ENCODE data around the gene MLN. TPM values are rescaled to one million over a fixed set of nuclear protein-coding genes. Genes with fewer than 3 reads are reported as not detected.

MLN gene, protein sequence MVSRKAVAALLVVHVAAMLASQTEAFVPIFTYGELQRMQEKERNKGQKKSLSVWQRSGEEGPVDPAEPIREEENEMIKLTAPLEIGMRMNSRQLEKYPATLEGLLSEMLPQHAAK
- not detected in 2 replicates for polyA plus RNA-seq (2011; rRNA removed)
- not detected in 2 replicates for polyA plus RNA-seq (2012; cell fraction: cytosol; rRNA removed)
- polyA plus RNA-seq (2012; cell fraction: nucleus; rRNA removed): not detected in 2 replicates
- not detected in 3 replicates for polyA plus RNA-seq (2017; fragmentation: RNase III; extraction: RNeasy Plus Mini Kit Qiagen cat#74134 plus additional on column Dnase treatment)
- not detected in 2 replicates for polyA minus RNA-seq (2011; rRNA and poly(A)+ RNA removed)

DNA sequence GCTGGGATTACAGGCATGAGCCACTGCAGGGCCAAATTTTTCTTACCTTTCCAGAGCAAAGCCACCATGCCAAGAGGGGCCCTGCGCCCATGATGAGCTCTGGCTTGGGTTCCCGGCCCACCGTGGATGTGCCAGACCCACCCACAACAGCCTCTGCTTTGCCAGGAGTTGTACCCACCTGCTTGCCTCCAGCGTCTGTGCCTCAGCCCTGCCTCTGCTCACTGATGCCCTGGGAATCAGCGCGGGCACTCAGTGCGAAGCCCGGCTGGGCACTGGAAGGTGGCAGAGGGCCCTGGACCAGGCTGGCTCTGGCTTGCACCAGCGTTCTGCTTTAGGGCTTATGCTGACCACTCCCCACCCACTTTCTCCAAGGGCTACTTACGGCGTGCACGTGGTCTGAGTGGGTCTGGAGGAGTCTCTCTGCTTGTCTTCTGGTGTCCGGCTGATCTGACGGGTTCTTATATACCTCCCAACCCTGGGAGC lies at the start of gene MLN:
TSS of gene MLN (minus strand) at position 433 of the 483 bp plus-strand sequence. CDS start 2,840 bp downstream, outside the sequence.
- Histone ChIP-seq H3K4me1 (no peaks in the 10 kb centered on the region), H3K9me3 (no peaks in the 10 kb centered on the region), H3K4me2 (no peak within 1 kb of the TSS), H3K4me3 (no peak within 1 kb of the TSS), H3K27ac (no peak within 1 kb of the TSS)
- ATAC-seq (no peak), DNase-seq (ENCODE audit: low read depth in 1 of 2, low spot score in 1 of 2) (no peak), FAIRE-seq (no peak)
- POLR2A ChIA-PET: no interaction called here
- CTCF ChIA-PET: no interaction called here
- TF ChIP-seq TP53 (CRISPR knock-in tag; IDR thresholded peaks at IDR 0.05): no peak
- no peak for TF ChIP-seq JUNB (IDR thresholded peaks at IDR 0.05)
- no peak for TF ChIP-seq ZFP36 (IDR thresholded peaks at IDR 0.05; ENCODE audit: borderline replicate concordance, partially characterized antibody)
- TF ChIP-seq HOXA7 (CRISPR knock-in tag; IDR thresholded peaks at IDR 0.05): no peak
- no peak for TF ChIP-seq KDM5A (IDR thresholded peaks at IDR 0.05)
- no peak for TF ChIP-seq ESRRA (IDR thresholded peaks at IDR 0.05; ENCODE audit: borderline replicate concordance, low read length)
- no peak for TF ChIP-seq TFCP2L1 (CRISPR knock-in tag; IDR thresholded peaks at IDR 0.05)
- TF ChIP-seq RNF2 (IDR thresholded peaks at IDR 0.05; ENCODE audit: borderline replicate concordance, low read depth): no peak
- 75% methylated on average over 11 of the region's 14 CpGs for WGBS (ENCODE audit: missing lambda C conversion rate)

DNA sequence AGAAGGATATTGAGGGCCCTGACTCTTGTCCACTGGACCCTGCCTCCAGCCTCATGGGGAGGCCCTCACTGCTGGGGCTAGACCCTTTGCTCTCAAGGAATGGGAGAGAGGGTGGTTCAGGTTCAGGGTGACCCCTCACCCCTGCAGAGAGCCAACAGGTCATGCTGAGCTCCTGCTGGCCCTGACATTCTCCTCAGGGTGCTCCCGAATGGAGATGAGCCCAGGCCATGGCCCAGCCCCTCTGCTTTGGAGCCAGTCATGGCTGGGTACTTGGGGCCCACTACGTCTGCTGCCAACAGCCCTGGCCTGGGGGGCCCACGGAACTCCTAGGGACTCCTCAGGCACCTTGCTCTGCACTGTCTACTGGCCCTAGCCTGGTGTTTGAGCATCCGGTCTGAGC lies 49.2 kb upstream of the MLN start:
- 0 out of 6 replicates have a peak overlapping the region, but pooled peaks of 1 of the 2 experiments have one; percentile 36 for H3K27ac ChIP-seq
- 100% methylated on average over 1 of the region's 4 CpGs for WGBS (ENCODE audit: missing lambda C conversion rate)
- no peak for TF ChIP-seq BHLHE40 (IDR thresholded peaks at IDR 0.05; ENCODE audit: low read depth, low read length)
- no peak for TF ChIP-seq ZSCAN20 (CRISPR knock-in tag; IDR thresholded peaks at IDR 0.05)
- TF ChIP-seq HOXB5 (CRISPR knock-in tag; IDR thresholded peaks at IDR 0.05): no peak
- no peak for TF ChIP-seq KDM1A (IDR thresholded peaks at IDR 0.05; ENCODE audit: low read depth)
- TF ChIP-seq, protein P1, sequence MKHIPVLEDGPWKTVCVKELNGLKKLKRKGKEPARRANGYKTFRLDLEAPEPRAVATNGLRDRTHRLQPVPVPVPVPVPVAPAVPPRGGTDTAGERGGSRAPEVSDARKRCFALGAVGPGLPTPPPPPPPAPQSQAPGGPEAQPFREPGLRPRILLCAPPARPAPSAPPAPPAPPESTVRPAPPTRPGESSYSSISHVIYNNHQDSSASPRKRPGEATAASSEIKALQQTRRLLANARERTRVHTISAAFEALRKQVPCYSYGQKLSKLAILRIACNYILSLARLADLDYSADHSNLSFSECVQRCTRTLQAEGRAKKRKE (CRISPR knock-in tag; IDR thresholded peaks at IDR 0.05; ENCODE audit: low read depth): no peak
- TF ChIP-seq, protein P2, sequence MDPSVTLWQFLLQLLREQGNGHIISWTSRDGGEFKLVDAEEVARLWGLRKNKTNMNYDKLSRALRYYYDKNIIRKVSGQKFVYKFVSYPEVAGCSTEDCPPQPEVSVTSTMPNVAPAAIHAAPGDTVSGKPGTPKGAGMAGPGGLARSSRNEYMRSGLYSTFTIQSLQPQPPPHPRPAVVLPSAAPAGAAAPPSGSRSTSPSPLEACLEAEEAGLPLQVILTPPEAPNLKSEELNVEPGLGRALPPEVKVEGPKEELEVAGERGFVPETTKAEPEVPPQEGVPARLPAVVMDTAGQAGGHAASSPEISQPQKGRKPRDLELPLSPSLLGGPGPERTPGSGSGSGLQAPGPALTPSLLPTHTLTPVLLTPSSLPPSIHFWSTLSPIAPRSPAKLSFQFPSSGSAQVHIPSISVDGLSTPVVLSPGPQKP (IDR thresholded peaks at IDR 0.05; ENCODE audit: low read depth, low read length): no peak
- no peak for TF ChIP-seq CEBPB (IDR thresholded peaks at IDR 0.05)
- no peak for TF ChIP-seq POLR2A (IDR thresholded peaks at IDR 0.05; ENCODE audit: low read length)
- no peak for TF ChIP-seq FOXS1 (CRISPR knock-in tag; IDR thresholded peaks at IDR 0.05)
- TF ChIP-seq JUN (IDR thresholded peaks at IDR 0.05): no peak
- no peak for TF ChIP-seq SREBF2 (IDR thresholded peaks at IDR 0.05)
- TF ChIP-seq, protein P3, sequence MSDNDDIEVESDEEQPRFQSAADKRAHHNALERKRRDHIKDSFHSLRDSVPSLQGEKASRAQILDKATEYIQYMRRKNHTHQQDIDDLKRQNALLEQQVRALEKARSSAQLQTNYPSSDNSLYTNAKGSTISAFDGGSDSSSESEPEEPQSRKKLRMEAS (IDR thresholded peaks at IDR 0.05): no peak
- TF ChIP-seq, protein P4, sequence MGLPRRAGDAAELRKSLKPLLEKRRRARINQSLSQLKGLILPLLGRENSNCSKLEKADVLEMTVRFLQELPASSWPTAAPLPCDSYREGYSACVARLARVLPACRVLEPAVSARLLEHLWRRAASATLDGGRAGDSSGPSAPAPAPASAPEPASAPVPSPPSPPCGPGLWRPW (IDR thresholded peaks at IDR 0.05): no peak
- ATAC-seq (no peak), FAIRE-seq (no peak), DNase-seq (ENCODE audit: low read depth in 1 of 2, low spot score in 1 of 2) (no peak)
- no peaks in the 10 kb centered on the region for H3K9me3 ChIP-seq
- POLR2A ChIA-PET: no interaction called here
- no peak overlapping the region for H3K4me2 ChIP-seq
- CTCF ChIA-PET: interaction anchor here (1.0 to 7.0 kb wide), 4 partner anchors 17 to 174 kb away, joined by 3 to 32 read pairs (median 3); no protein-coding TSS in a partner anchor
- H3K4me3 ChIP-seq: no peak overlapping the region
- peaks cover 15% of the 10 kb centered on the region for H3K4me1 ChIP-seq

DNA sequence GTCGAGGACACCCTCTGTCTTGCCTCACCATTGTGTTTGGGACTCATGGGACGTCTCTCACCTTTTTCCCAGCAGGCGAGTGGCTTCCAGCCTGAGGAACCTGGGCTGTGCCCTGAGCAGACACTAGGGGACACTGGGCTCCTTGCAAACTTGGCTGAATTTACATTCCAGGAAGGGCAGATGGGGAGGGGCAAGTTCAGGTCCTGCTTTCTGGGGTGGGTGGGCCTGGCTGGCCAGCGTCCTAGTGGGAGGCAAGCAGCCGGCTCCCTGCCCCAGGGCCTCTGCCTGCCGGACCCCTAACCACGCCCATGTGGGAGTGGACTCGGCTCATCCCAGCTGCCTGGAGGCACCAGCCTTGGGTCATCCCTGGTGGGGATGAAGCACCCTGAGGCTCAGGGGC lies 48.2 kb upstream of the MLN start:
- ChIA-PET POLR2A (no interaction called here), CTCF (interaction anchor here (1.0 to 7.0 kb wide), 6 partner anchors 9 to 175 kb away, joined by 3 to 32 read pairs (median 3); no protein-coding TSS in a partner anchor)
- TF ChIP-seq, protein P5, sequence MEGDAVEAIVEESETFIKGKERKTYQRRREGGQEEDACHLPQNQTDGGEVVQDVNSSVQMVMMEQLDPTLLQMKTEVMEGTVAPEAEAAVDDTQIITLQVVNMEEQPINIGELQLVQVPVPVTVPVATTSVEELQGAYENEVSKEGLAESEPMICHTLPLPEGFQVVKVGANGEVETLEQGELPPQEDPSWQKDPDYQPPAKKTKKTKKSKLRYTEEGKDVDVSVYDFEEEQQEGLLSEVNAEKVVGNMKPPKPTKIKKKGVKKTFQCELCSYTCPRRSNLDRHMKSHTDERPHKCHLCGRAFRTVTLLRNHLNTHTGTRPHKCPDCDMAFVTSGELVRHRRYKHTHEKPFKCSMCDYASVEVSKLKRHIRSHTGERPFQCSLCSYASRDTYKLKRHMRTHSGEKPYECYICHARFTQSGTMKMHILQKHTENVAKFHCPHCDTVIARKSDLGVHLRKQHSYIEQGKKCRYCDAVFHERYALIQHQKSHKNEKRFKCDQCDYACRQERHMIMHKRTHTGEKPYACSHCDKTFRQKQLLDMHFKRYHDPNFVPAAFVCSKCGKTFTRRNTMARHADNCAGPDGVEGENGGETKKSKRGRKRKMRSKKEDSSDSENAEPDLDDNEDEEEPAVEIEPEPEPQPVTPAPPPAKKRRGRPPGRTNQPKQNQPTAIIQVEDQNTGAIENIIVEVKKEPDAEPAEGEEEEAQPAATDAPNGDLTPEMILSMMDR (IDR thresholded peaks at IDR 0.05): peak; percentile 36; the same call in 1 of the 3 replicates
- peak; percentile 60 to 71 for TF ChIP-seq RAD21 (conservative IDR thresholded peaks at IDR 0.05 in 1 of 2, IDR thresholded peaks at IDR 0.05 in 1 of 2)
- TF ChIP-seq KDM5A (IDR thresholded peaks at IDR 0.05): no peak
- peak; percentile 56 for TF ChIP-seq SMC3 (IDR thresholded peaks at IDR 0.05)
- TF ChIP-seq, protein P6, sequence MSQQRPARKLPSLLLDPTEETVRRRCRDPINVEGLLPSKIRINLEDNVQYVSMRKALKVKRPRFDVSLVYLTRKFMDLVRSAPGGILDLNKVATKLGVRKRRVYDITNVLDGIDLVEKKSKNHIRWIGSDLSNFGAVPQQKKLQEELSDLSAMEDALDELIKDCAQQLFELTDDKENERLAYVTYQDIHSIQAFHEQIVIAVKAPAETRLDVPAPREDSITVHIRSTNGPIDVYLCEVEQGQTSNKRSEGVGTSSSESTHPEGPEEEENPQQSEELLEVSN (IDR thresholded peaks at IDR 0.05; ENCODE audit: borderline replicate concordance, low read depth): no peak
- H3K4me2 ChIP-seq: no peak overlapping the region
- 32% methylated on average over 3 of the region's 8 CpGs for WGBS (ENCODE audit: missing lambda C conversion rate)
- H3K4me3 ChIP-seq: no peak overlapping the region
- no peaks in the 10 kb centered on the region for H3K9me3 ChIP-seq
- peak; percentile 31 to 43 for DNase-seq (ENCODE audit: low read depth in 1 of 2, low spot score in 1 of 2)
- peaks cover 15% of the 10 kb centered on the region for H3K4me1 ChIP-seq
- H3K27ac ChIP-seq: peak overlapping the region; percentile 27 to 50; a peak in 4 of 6 replicates
- ATAC-seq: peak; percentile 84 to 87
- FAIRE-seq: no peak
